Testis (tissue), 2 donors: Measurements from ENCODE around the gene RPS15A.
"Not testable (repeated sequence)": the region's sequence is repeated elsewhere in the genome, so short reads cannot be mapped to it uniquely, and the experiment has no call there.

Experiments
- CTCF ChIP-seq, 3 experiments: fragments of 450-650 bp in 2 of 3; fragments of 200-600 bp in 1 of 3; sonication (generic) in 1 of 3; IDR thresholded peaks; one replicate each; pipeline ENCODE4 v1.5.1; 2016 to 2019; ENCODE audit warnings: antibody characterized with exemption in 3 of 3, mild to moderate bottlenecking in 2 of 3, moderate library complexity in 1 of 3
- POLR2A ChIP-seq: fragments of 450-650 bp; IDR thresholded peaks from one replicate; pipeline ENCODE4 v1.6.1; 2017; ENCODE audit warnings: antibody characterized with exemption, mild to moderate bottlenecking, moderate library complexity

GRCh38 chr16:18757960-18758660, 32.0 kb downstream of the RPS15A start:
- not testable (repeated sequence) for TF ChIP-seq CTCF (IDR thresholded peaks at IDR 0.05); POLR2A
